GM23248 (cell line): ENCODE measurements around the gene HERC2. TPM values are rescaled to one million over a fixed set of nuclear protein-coding genes. Genes with fewer than 3 reads are reported as not detected.

Source experiments
- DNase-seq: peaks from one replicate; pipeline ENCODE4 v3.0.0-alpha.2; 2015
- H2AFZ ChIP-seq: fragments of 200-600 bp; sonication (generic); 2 replicates; pipeline ENCODE4 v1.6.1; 2016; ENCODE audit warnings: antibody characterized with exemption
- H3F3A ChIP-seq: fragments of 200-600 bp; sonication (generic); 2 replicates; pipeline ENCODE4 v1.6.1; 2016; ENCODE audit warnings: mild to moderate bottlenecking, antibody characterized with exemption, mixed run types; ENCODE audit not compliant: insufficient read depth
- H3K27ac ChIP-seq: fragments of 200-600 bp; sonication (generic); 2 replicates; pipeline ENCODE4 v1.5.1; 2016; ENCODE audit warnings: mild to moderate bottlenecking
- H3K27me3 ChIP-seq: fragments of 200-600 bp; sonication (generic); replicated peaks from 2 replicates; pipeline ENCODE4 v1.6.1; 2016; ENCODE audit warnings: mild to moderate bottlenecking; ENCODE audit not compliant: insufficient read depth
- H3K36me3 ChIP-seq: fragments of 200-600 bp; sonication (generic); 2 replicates; pipeline ENCODE4 v1.6.1; 2016; ENCODE audit warnings: low read depth, mild to moderate bottlenecking
- H3K4me1 ChIP-seq: fragments of 200-600 bp; sonication (generic); 2 replicates; pipeline ENCODE4 v1.6.1; 2016; ENCODE audit warnings: mild to moderate bottlenecking; ENCODE audit not compliant: insufficient read depth
- H3K4me2 ChIP-seq: fragments of 200-600 bp; sonication (generic); one replicate; pipeline ENCODE4 v1.6.1; 2016; ENCODE audit warnings: mild to moderate bottlenecking; ENCODE audit not compliant: unreplicated experiment
- H3K4me3 ChIP-seq: fragments of 200-600 bp; sonication (generic); 2 replicates; pipeline ENCODE4 v1.5.1; 2016; ENCODE audit warnings: mild to moderate bottlenecking
- H3K79me2 ChIP-seq: fragments of 200-600 bp; sonication (generic); 2 replicates; pipeline ENCODE4 v1.6.1; 2016; ENCODE audit warnings: mild to moderate bottlenecking; ENCODE audit not compliant: insufficient read depth
- H3K9ac ChIP-seq: fragments of 200-600 bp; sonication (generic); 2 replicates; pipeline ENCODE4 v1.6.1; 2016; ENCODE audit warnings: mild to moderate bottlenecking
- H3K9me2 ChIP-seq: fragments of 200-600 bp; sonication (generic); 2 replicates; pipeline ENCODE4 v1.6.1; 2016; ENCODE audit warnings: mixed run types, mild to moderate bottlenecking, moderate library complexity; ENCODE audit not compliant: insufficient read depth
- H3K9me3 ChIP-seq: fragments of 200-600 bp; sonication (generic); one replicate; pipeline ENCODE4 v1.6.1; 2017; ENCODE audit warnings: low read depth
- H4K20me1 ChIP-seq: fragments of 200-600 bp; sonication (generic); 2 replicates; pipeline ENCODE4 v1.6.0; 2016; ENCODE audit not compliant: insufficient read depth
- EZH2 ChIP-seq: fragments of 200-600 bp; sonication (generic); IDR thresholded peaks from 2 replicates; pipeline ENCODE4 v1.6.1; 2018; ENCODE audit warnings: antibody characterized with exemption, mild to moderate bottlenecking; ENCODE audit not compliant: insufficient read depth, poor library complexity, severe bottlenecking
- EZH2phosphoT487 ChIP-seq: fragments of 200-600 bp; sonication (generic); IDR thresholded peaks from 2 replicates; pipeline ENCODE4 v1.6.1; 2018; ENCODE audit warnings: antibody characterized with exemption, moderate library complexity, mild to moderate bottlenecking, low read depth; ENCODE audit not compliant: insufficient read depth
- WGBS, 2 experiments: methylation state at CpG; one replicate each; pipeline ENCODE4 v1.1.6; 2015 to 2017; ENCODE audit warnings: low lambda C conversion rate in 2 of 2, low coverage in 1 of 2; ENCODE audit errors: missing lambda C conversion rate in 2 of 2; 5-methylcytosine and 5-hydroxymethylcytosine counted together
- in situ Hi-C: fragments of 300-500 bp; cut with MboI; formaldehyde crosslinking; loops from 2 replicates; pipeline ENCODE4 v1.15.0; 2020
- polyA plus RNA-seq: library from polyadenylated mRNA; unstranded; fragments of >200 nt; fragmentation: Nextera tagmentation; extraction: Ambion mirVana; gene quantifications from 2 replicates; pipeline ENCODE4 v1.2.1, GENCODE V29; 2016
- total RNA-seq: library from RNA; depleted of rRNA; stranded (reverse); fragments of >200 nt; shearing (Covaris generic); gene quantifications from 2 replicates; pipeline ENCODE4 v1.2.3, GENCODE V29; 2014

Gene HERC2
- total and polyA plus RNA-seq, 2 experiments from 2014 or later = 28.7 to 36.6 TPM

GRCh38 chr15:28103831-28104230 lies 218.1 kb downstream of the HERC2 start:
- Histone ChIP-seq H3K79me2 (no peaks in the 10 kb centered on the region), H3K4me2 (no peak overlapping the region), H3K9me3 (no peaks in the 10 kb centered on the region), H3K27ac (no peak overlapping the region), H3K4me1 (no peaks in the 10 kb centered on the region), H3K36me3 (no peaks in the 10 kb centered on the region), H2AFZ (no peak overlapping the region), H3K27me3 (peaks cover 14% of the 10 kb centered on the region; the same call in 1 of the 2 replicates), H4K20me1 (no peaks in the 10 kb centered on the region), H3K9ac (no peak overlapping the region), H3K9me2 (no peaks in the 10 kb centered on the region), H3F3A (no peaks in the 10 kb centered on the region), H3K4me3 (no peak overlapping the region)
- in situ Hi-C loops = no loop called here
- TF ChIP-seq EZH2phosphoT487 (no peak), EZH2 (no peak)
- DNase-seq = no peak
- WGBS, 2 experiments = 76 to 86% methylated on average over 9 to 10 of the region's 10 CpGs

- WGBS, 2 experiments = 67 to 72% methylated on average over 10 of the region's 10 CpGs
These were observed 220.0 kb downstream of the HERC2 start for GRCh38 chr15:28101983-28102441.

DNA sequence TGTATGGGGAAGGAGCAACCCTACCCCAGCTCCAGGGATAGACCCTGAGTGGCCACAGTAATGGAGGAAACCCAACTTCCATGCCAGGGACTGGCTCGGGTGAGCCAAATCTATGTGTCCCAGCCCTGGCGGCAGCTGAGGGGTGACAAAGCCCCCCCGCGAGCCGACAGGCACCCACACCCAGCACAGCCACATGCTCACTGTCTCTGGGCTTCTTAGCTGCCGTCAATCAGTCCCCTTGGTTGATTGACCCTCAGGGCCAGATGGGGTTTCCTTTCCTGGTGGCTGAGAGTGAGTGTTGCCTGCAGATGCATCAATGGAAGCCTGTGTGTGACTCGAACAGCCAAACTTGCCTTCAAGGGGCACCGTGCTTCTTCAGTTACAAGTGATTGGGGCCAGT lies 220.8 kb downstream of the HERC2 start:
- Histone ChIP-seq H4K20me1 (no peaks in the 10 kb centered on the region), H3F3A (no peaks in the 10 kb centered on the region), H3K9me2 (no peaks in the 10 kb centered on the region), H3K79me2 (no peaks in the 10 kb centered on the region), H3K27me3 (peaks cover 37% of the 10 kb centered on the region), H3K4me2 (no peak overlapping the region), H3K4me3 (no peak overlapping the region), H3K4me1 (no peaks in the 10 kb centered on the region), H3K36me3 (no peaks in the 10 kb centered on the region), H2AFZ (no peak overlapping the region), H3K9me3 (no peaks in the 10 kb centered on the region), H3K9ac (no peak overlapping the region), H3K27ac (no peak overlapping the region)
- no peak for DNase-seq
- 82 to 91% methylated on average over 7 of the region's 8 CpGs for WGBS, 2 experiments
- TF ChIP-seq EZH2phosphoT487 = no peak
- TF ChIP-seq EZH2 = no peak
- in situ Hi-C loops = no loop called here

More at GRCh38 chr15:28101983-28102441, 220.0 kb downstream of the HERC2 start:
- Histone ChIP-seq H3K27ac (no peak overlapping the region), H3K36me3 (no peaks in the 10 kb centered on the region), H3K9ac (no peak overlapping the region), H3K79me2 (no peaks in the 10 kb centered on the region), H4K20me1 (no peaks in the 10 kb centered on the region), H3K9me2 (no peaks in the 10 kb centered on the region), H3K4me2 (no peak overlapping the region), H3K4me1 (no peaks in the 10 kb centered on the region), H3K4me3 (no peak overlapping the region), H2AFZ (no peak overlapping the region), H3K9me3 (no peaks in the 10 kb centered on the region), H3K27me3 (peaks cover 29% of the 10 kb centered on the region), H3F3A (no peaks in the 10 kb centered on the region)
- in situ Hi-C loops = no loop called here
- DNase-seq = no peak
- TF ChIP-seq EZH2phosphoT487 = no peak
- TF ChIP-seq EZH2 = no peak

DNA sequence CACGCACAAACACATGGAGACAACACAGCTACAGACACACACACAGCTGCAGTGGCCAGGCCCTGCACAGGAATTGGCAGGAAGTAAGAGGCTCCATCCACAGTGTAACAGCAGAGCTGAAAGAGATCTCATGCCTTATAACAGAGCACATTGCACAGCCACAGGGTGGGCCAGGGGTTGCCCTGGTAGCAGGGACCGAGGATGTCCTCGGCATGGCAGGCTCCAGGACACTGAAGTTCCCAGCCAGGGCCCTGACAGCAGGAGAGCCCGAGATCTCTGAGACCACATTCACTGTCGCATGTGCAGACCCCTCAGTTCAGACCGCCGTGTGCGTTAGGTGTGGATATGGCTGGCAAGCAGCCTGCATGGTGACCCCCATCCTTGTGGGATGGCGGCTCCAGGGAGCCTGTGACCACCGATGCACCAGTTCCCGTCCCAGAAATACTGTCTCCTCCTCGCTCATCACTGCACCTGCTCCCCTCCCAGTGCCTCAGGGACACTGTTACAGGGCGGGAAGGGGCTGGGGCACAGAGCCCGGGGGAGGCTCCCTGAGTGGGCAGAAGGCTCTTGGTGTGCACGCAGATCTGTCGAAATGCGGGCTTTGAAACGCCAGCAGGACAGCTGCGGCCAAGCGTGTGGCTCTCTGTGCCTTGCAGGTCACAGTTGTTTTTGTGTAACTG lies 221.3 kb downstream of the HERC2 start:
- TF ChIP-seq EZH2 (no peak), EZH2phosphoT487 (no peak)
- DNase-seq = no peak
- in situ Hi-C loops = no loop called here
- Histone ChIP-seq H2AFZ (no peak overlapping the region), H3K79me2 (no peaks in the 10 kb centered on the region), H3K9me3 (no peaks in the 10 kb centered on the region), H3K4me2 (no peak overlapping the region), H3K4me1 (peaks cover 3% of the 10 kb centered on the region), H3K9ac (no peak overlapping the region), H3K9me2 (no peaks in the 10 kb centered on the region), H3K27ac (no peak overlapping the region), H3K27me3 (peaks cover 39% of the 10 kb centered on the region), H3K4me3 (no peak overlapping the region), H4K20me1 (no peaks in the 10 kb centered on the region), H3F3A (no peaks in the 10 kb centered on the region), H3K36me3 (no peaks in the 10 kb centered on the region)
- WGBS, 2 experiments = 82 to 89% methylated on average over 20 of the region's 20 CpGs
